AG20443 (cell line): ENCODE data around the gene HNRNPL.
"Not testable (repeated sequence)": the region's sequence is repeated elsewhere in the genome, so short reads cannot be mapped to it uniquely, and the experiment has no call there.

Experiments
- DNase-seq: peaks from one replicate; pipeline ENCODE4 v3.0.0; 2012; ENCODE audit warnings: low spot score, mixed read lengths

HNRNPL gene

GRCh38 chr19:38869836-38870607 is 20.2 kb upstream of the HNRNPL start:
- DNase-seq: peak; percentile 87

GRCh38 chr19:38869160-38869835 is 19.5 kb upstream of the HNRNPL start:
- no peak for DNase-seq

- no peak for DNase-seq
Observed at GRCh38 chr19:38868551-38868950, 18.8 kb upstream of the HNRNPL start.

- no peak for DNase-seq
Observed at GRCh38 chr19:38867171-38867780, 17.5 kb upstream of the HNRNPL start.

- DNase-seq: no peak
Observed at GRCh38 chr19:38862321-38863059, 12.7 kb upstream of the HNRNPL start.

GRCh38 chr19:38861368-38861767 is 11.6 kb upstream of the HNRNPL start:
- no peak for DNase-seq

GRCh38 chr19:38859631-38860204 is 9.9 kb upstream of the HNRNPL start:
- DNase-seq: not testable (repeated sequence)

- no peak for DNase-seq
Observed at GRCh38 chr19:38856813-38857212, 7.0 kb upstream of the HNRNPL start.

- DNase-seq: not testable (repeated sequence)
Observed at GRCh38 chr19:38855751-38856150, 6.0 kb upstream of the HNRNPL start.

GRCh38 chr19:38854961-38855360 is 5.2 kb upstream of the HNRNPL start:
- DNase-seq: not testable (repeated sequence)

- DNase-seq: no peak
Observed at GRCh38 chr19:38853214-38853613, 3.4 kb upstream of the HNRNPL start.

GRCh38 chr19:38852231-38853044 is 2.7 kb upstream of the HNRNPL start:
- DNase-seq: peak; percentile 59

- DNase-seq: peak; percentile 97
Observed at GRCh38 chr19:38851622-38852230, 1.9 kb upstream of the HNRNPL start.

GRCh38 chr19:38850976-38851621 is 1.3 kb upstream of the HNRNPL start:
- no peak for DNase-seq

- DNase-seq: peak; percentile 95
Observed at GRCh38 chr19:38850436-38850975, 720 bp upstream of the HNRNPL start.

GRCh38 chr19:38849147-38849859 is 483 bp downstream of the HNRNPL start:
- peak; percentile 99 for DNase-seq

- no peak for DNase-seq
Observed at GRCh38 chr19:38848299-38849146, 1.3 kb downstream of the HNRNPL start.

- DNase-seq: no peak
Observed at GRCh38 chr19:38846097-38846496, 3.7 kb downstream of the HNRNPL start.
